ENCODE results near the gene STX17.

The STX17 gene

DNA sequence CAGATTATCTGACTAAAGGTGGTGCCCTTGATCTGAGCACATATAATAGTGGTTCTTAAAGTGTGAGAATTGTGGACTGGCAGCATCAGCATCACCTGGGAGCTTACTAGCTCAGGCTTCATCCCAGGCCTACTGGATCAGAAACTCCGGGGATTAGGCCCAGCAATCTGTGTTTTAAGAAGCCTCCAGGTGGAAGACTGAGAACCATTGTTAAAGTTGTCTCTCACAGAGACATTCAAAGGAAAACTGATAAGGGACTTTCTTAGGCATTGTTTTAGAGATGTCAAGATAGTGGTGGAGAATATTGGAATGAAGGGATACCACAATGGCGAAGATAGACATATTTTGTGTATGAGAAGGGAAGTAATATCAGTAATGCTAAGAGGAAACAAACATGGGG lies 59.5 kb downstream of the STX17 start (continued):
- TF ChIP-seq GLIS2 (tag by site-specific recombination; IDR thresholded peaks at IDR 0.05) (no peak), MZF1 (tag by site-specific recombination; IDR thresholded peaks at IDR 0.05; ENCODE audit: borderline replicate concordance) (no peak), ZFP69B (tag by site-specific recombination; IDR thresholded peaks at IDR 0.05) (no peak), ZNF501 (tag by site-specific recombination; IDR thresholded peaks at IDR 0.05) (no peak), KLF7 (tag by site-specific recombination; IDR thresholded peaks at IDR 0.05; ENCODE audit: borderline replicate concordance) (no peak)
- TF ChIP-seq, protein P1, sequence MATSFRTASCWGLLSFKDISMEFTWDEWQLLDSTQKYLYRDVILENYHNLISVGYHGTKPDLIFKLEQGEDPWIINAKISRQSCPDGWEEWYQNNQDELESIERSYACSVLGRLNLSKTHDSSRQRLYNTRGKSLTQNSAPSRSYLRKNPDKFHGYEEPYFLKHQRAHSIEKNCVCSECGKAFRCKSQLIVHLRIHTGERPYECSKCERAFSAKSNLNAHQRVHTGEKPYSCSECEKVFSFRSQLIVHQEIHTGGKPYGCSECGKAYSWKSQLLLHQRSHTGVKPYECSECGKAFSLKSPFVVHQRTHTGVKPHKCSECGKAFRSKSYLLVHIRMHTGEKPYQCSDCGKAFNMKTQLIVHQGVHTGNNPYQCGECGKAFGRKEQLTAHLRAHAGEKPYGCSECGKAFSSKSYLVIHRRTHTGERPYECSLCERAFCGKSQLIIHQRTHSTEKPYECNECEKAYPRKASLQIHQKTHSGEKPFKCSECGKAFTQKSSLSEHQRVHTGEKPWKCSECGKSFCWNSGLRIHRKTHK (tag by site-specific recombination; IDR thresholded peaks at IDR 0.05) = no peak

DNA sequence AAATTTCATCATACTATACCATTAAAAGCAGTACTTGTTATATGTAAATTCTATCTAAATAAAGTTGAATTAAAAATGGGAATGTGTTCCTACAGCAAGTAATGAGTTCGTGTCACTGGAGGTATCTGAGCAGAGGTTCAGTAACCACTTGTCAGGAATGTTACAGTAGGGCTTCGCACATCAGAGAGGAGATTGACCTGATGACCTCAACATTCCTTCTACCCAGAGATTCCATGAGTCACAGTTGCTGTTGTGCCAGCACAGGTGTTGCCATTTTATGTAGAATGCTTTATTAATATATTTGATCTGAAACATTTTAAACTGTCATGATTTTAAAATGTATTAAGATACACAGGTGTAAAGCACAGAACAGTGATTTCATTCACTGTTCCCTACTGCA lies 60.3 kb downstream of the STX17 start:
- H3K27ac ChIP-seq (ENCODE audit: extremely low read depth, low read depth, low read length) = no peak overlapping the region
- TF ChIP-seq, protein P2, sequence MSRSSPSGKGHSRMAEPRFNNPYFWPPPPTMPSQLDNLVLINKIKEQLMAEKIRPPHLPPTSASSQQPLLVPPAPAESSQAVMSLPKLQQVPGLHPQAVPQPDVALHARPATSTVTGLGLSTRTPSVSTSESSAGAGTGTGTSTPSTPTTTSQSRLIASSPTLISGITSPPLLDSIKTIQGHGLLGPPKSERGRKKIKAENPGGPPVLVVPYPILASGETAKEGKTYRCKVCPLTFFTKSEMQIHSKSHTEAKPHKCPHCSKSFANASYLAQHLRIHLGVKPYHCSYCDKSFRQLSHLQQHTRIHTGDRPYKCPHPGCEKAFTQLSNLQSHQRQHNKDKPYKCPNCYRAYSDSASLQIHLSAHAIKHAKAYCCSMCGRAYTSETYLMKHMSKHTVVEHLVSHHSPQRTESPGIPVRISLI (tag by site-specific recombination; IDR thresholded peaks at IDR 0.05) = no peak
- TF ChIP-seq ZNF558 (tag by site-specific recombination; IDR thresholded peaks at IDR 0.05) (no peak), ZNF785 (tag by site-specific recombination; IDR thresholded peaks at IDR 0.05) (no peak), ZNF433 (tag by site-specific recombination; IDR thresholded peaks at IDR 0.05; ENCODE audit: low read depth) (no peak), ZEB2 (tag by site-specific recombination; IDR thresholded peaks at IDR 0.05) (no peak), ZNF623 (tag by site-specific recombination; IDR thresholded peaks at IDR 0.05) (no peak)
- TF ChIP-seq, protein P3, sequence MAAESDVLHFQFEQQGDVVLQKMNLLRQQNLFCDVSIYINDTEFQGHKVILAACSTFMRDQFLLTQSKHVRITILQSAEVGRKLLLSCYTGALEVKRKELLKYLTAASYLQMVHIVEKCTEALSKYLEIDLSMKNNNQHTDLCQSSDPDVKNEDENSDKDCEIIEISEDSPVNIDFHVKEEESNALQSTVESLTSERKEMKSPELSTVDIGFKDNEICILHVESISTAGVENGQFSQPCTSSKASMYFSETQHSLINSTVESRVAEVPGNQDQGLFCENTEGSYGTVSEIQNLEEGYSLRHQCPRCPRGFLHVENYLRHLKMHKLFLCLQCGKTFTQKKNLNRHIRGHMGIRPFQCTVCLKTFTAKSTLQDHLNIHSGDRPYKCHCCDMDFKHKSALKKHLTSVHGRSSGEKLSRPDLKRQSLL (tag by site-specific recombination; IDR thresholded peaks at IDR 0.05) = no peak
- TF ChIP-seq, protein P4, sequence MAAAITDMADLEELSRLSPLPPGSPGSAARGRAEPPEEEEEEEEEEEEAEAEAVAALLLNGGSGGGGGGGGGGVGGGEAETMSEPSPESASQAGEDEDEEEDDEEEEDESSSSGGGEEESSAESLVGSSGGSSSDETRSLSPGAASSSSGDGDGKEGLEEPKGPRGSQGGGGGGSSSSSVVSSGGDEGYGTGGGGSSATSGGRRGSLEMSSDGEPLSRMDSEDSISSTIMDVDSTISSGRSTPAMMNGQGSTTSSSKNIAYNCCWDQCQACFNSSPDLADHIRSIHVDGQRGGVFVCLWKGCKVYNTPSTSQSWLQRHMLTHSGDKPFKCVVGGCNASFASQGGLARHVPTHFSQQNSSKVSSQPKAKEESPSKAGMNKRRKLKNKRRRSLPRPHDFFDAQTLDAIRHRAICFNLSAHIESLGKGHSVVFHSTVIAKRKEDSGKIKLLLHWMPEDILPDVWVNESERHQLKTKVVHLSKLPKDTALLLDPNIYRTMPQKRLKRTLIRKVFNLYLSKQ (tag by site-specific recombination; IDR thresholded peaks at IDR 0.05; ENCODE audit: borderline replicate concordance) = no peak
- TF ChIP-seq, protein P5, sequence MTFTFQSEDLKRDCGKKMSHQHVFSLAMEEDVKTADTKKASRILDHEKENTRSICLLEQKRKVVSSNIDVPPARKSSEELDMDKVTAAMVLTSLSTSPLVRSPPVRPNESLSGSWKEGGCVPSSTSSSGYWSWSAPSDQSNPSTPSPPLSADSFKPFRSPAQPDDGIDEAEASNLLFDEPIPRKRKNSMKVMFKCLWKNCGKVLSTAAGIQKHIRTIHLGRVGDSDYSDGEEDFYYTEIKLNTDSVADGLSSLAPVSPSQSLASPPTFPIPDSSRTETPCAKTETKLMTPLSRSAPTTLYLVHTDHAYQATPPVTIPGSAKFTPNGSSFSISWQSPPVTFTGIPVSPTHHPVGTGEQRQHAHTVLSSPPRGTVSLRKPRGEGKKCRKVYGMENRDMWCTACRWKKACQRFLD (tag by site-specific recombination; IDR thresholded peaks at IDR 0.05) = no peak
- TF ChIP-seq, protein P6, sequence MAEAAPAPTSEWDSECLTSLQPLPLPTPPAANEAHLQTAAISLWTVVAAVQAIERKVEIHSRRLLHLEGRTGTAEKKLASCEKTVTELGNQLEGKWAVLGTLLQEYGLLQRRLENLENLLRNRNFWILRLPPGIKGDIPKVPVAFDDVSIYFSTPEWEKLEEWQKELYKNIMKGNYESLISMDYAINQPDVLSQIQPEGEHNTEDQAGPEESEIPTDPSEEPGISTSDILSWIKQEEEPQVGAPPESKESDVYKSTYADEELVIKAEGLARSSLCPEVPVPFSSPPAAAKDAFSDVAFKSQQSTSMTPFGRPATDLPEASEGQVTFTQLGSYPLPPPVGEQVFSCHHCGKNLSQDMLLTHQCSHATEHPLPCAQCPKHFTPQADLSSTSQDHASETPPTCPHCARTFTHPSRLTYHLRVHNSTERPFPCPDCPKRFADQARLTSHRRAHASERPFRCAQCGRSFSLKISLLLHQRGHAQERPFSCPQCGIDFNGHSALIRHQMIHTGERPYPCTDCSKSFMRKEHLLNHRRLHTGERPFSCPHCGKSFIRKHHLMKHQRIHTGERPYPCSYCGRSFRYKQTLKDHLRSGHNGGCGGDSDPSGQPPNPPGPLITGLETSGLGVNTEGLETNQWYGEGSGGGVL (tag by site-specific recombination; IDR thresholded peaks at IDR 0.05) = no peak
- ChIA-PET CTCF (no interaction called here), POLR2A (no interaction called here)
- no peaks in the 10 kb centered on the region for H3K4me1 ChIP-seq (ENCODE audit: control insufficient read depth, insufficient read depth, low read length)
- H3K36me3 ChIP-seq (ENCODE audit: control insufficient read depth in 2 of 2, insufficient read depth in 1 of 2, low read length in 2 of 2) = peaks cover 3 to 40% of the 10 kb centered on the region in 2 experiments; a peak in 1 of 3 replicates
- no peak overlapping the region for H3K4me3 ChIP-seq (ENCODE audit: low read depth, low read length)
- no peaks in the 10 kb centered on the region for H3K9me3 ChIP-seq (ENCODE audit: control insufficient read depth, insufficient read depth, low read depth, low read length)
